Endothelial cell of umbilical vein (primary cell): ENCODE data around the gene NFATC4. TPM values are rescaled to one million over a fixed set of nuclear protein-coding genes. Genes with fewer than 3 reads are reported as not detected.

Source experiments
- BruUV-seq: library from RNA; stranded (reverse); fragments of 400-500 nt; replicated peaks from 2 replicates; lab custom pipeline; 2021; lab: Mats Ljungman, UMichigan
- CTCF ChIA-PET: fragments of 300-600, 350-600 bp; sonication (Branson Sonifier 250); formaldehyde crosslinking; loops from one replicate; lab custom pipeline; 2021; ENCODE audit warnings: antibody characterized with exemption, inconsistent platforms; lab: Charles Lee
- POLR2A ChIA-PET: fragments of 300-600, 350-600 bp; sonication (Branson Sonifier 250); formaldehyde crosslinking; loops from one replicate; lab custom pipeline; 2021; ENCODE audit warnings: antibody characterized with exemption, inconsistent platforms; lab: Charles Lee
- DNase-seq: peaks from one replicate; pipeline ENCODE4 v3.0.0-alpha.2; 2011; ENCODE audit warnings: low read depth, low spot score
- FAIRE-seq: peaks from 2 replicates; lab custom pipeline; 2011; peaks lifted over from hg19 to GRCh38; lab: Jason Lieb, UNC
- H2AFZ ChIP-seq: 2 replicates; pipeline ENCODE4 v1.6.0; 2012; ENCODE audit warnings: low read depth, low read length, control low read depth, inconsistent platforms
- H3K27ac ChIP-seq: 2 replicates; pipeline ENCODE4 v1.5.1; 2011; ENCODE audit warnings: low read depth, mild to moderate bottlenecking, control low read depth, low read length, moderate library complexity; ENCODE audit not compliant: insufficient read depth
- H3K27me3 ChIP-seq, 2 experiments: 2 replicates each; pipeline versions ENCODE4 v1.6.0 to v1.6.1; 2011; ENCODE audit warnings: low read length in 2 of 2, mixed read lengths in 1 of 2; ENCODE audit not compliant: control insufficient read depth in 2 of 2, insufficient read depth in 2 of 2
- H3K36me3 ChIP-seq, 2 experiments: 2 replicates in 1 of 2; 3 replicates in 1 of 2; pipeline ENCODE4 v1.5.1; 2011; ENCODE audit warnings: low read length in 2 of 2, mild to moderate bottlenecking in 1 of 2, moderate library complexity in 1 of 2; ENCODE audit not compliant: control insufficient read depth in 2 of 2, insufficient read depth in 2 of 2; ENCODE audit errors: extremely low read depth in 1 of 2
- H3K4me1 ChIP-seq: 3 replicates; pipeline ENCODE4 v1.5.1; 2011; ENCODE audit warnings: mild to moderate bottlenecking, low read length; ENCODE audit not compliant: control insufficient read depth, insufficient read depth; ENCODE audit errors: extremely low read depth
- H3K4me2 ChIP-seq: 2 replicates; pipeline ENCODE4 v1.6.1; 2011; ENCODE audit warnings: low read length, control low read depth, mixed read lengths; ENCODE audit not compliant: insufficient read depth
- H3K4me3 ChIP-seq, 3 experiments: fragments of 200-600 bp in 1 of 3; sonication (generic), shearing (Covaris generic) in 1 of 3; replicated peaks in 1 of 3; 2 replicates each; pipeline ENCODE4 v1.5.1; 2011 to 2016; ENCODE audit warnings: control low read depth in 3 of 3, low read length in 3 of 3, mild to moderate bottlenecking in 2 of 3, inconsistent platforms in 1 of 3, low read depth in 1 of 3, moderate library complexity in 1 of 3; ENCODE audit not compliant: insufficient read depth in 1 of 3
- H3K79me2 ChIP-seq: 2 replicates; pipeline ENCODE4 v1.6.0; 2012; ENCODE audit warnings: low read length, inconsistent platforms; ENCODE audit not compliant: control insufficient read depth, insufficient read depth
- H3K9ac ChIP-seq: replicated peaks from 2 replicates; pipeline ENCODE3; 2011; ENCODE audit warnings: low read length, control low read depth; ENCODE audit not compliant: insufficient read depth; ENCODE audit errors: extremely low read depth
- H3K9me1 ChIP-seq: replicated peaks from 3 replicates; pipeline ENCODE4 v1.6.0; 2011; ENCODE audit warnings: mild to moderate bottlenecking, low read length; ENCODE audit not compliant: control insufficient read depth, insufficient read depth; ENCODE audit errors: extremely low read depth
- H3K9me3 ChIP-seq: replicated peaks from 2 replicates; pipeline ENCODE4 v1.5.1; 2012; ENCODE audit warnings: low read length, inconsistent platforms; ENCODE audit not compliant: control insufficient read depth, insufficient read depth
- H4K20me1 ChIP-seq: replicated peaks from 2 replicates; pipeline ENCODE3; 2011; ENCODE audit warnings: mild to moderate bottlenecking, low read length; ENCODE audit not compliant: control insufficient read depth, insufficient read depth; ENCODE audit errors: extremely low read depth
- EZH2 ChIP-seq: IDR thresholded peaks from 2 replicates; pipeline ENCODE4 v1.6.1; 2012; ENCODE audit warnings: borderline replicate concordance, low read depth, mild to moderate bottlenecking, moderate library complexity, low read length, inconsistent platforms; ENCODE audit not compliant: severe bottlenecking
- FOS ChIP-seq: IDR thresholded peaks from 2 replicates; pipeline ENCODE4 v1.6.1; 2011; ENCODE audit warnings: mild to moderate bottlenecking, low read length, moderate library complexity, borderline replicate concordance; ENCODE audit not compliant: insufficient read depth
- GATA2 ChIP-seq: IDR thresholded peaks from 2 replicates; pipeline ENCODE4 v1.7.0; 2011; ENCODE audit warnings: low read depth, mild to moderate bottlenecking, moderate library complexity, mixed read lengths, low read length; ENCODE audit not compliant: insufficient read length, insufficient read depth
- JUN ChIP-seq: IDR thresholded peaks from 2 replicates; pipeline ENCODE4 v1.6.1; 2011; ENCODE audit warnings: borderline replicate concordance, low read depth; ENCODE audit not compliant: insufficient read length, insufficient read depth
- MAX ChIP-seq: IDR thresholded peaks from 2 replicates; pipeline ENCODE4 v1.6.1; 2011; ENCODE audit not compliant: insufficient read depth, insufficient read length
- MYC ChIP-seq: IDR thresholded peaks from one replicate; pipeline ENCODE4 v1.6.1; 2011; ENCODE audit warnings: mild to moderate bottlenecking, low read depth, low read length
- POLR2A ChIP-seq: IDR thresholded peaks from 2 replicates; pipeline ENCODE4 v1.6.1; 2012; ENCODE audit warnings: low read depth, mild to moderate bottlenecking, control low read depth, low read length
- POLR2AphosphoS5 ChIP-seq: IDR thresholded peaks from 2 replicates; pipeline ENCODE4 v1.6.1; 2012; ENCODE audit warnings: low read depth, mild to moderate bottlenecking, control low read depth, low read length, moderate library complexity; ENCODE audit not compliant: insufficient read depth
- dilution Hi-C: fragments of 300-500 bp; cut with MboI; formaldehyde crosslinking; loops from one replicate; pipeline ENCODE4 v1.15.0; 2019; ENCODE audit warnings: low sequenced_read_pairs; ENCODE audit not compliant: extremely low pct_ligation_motif_present
- intact Hi-C: fragments of 100-400 bp; cut with micrococcal nuclease; formaldehyde crosslinking; loops from one replicate; pipeline ENCODE4 v1.10.0; 2022
- polyA plus RNA-seq, 4 experiments: library from polyadenylated mRNA; depleted of rRNA in 3 of 4; stranded (reverse) in 3 of 4; unstranded in 1 of 4; fragments of >200 nt; gene quantifications; 2 replicates each; pipeline versions ENCODE4 v1.2.1 to v1.2.3, GENCODE V29; 2011 to 2012; ENCODE audit warnings: missing spikeins in 1 of 4
- total RNA-seq: library from RNA; stranded (reverse); gene quantifications from 2 replicates; pipeline ENCODE4 v1.2.3, GENCODE V29; 2021
- TF ChIP-seq, protein P1 (sequence below), 2 donors: IDR thresholded peaks; 1 replicate in 1 of 2; 2 replicates in 1 of 2; pipeline ENCODE4 v1.5.1; 2011; ENCODE audit warnings: low read length in 2 of 2, mild to moderate bottlenecking in 2 of 2, moderate library complexity in 2 of 2, control low read depth in 1 of 2, inconsistent platforms in 1 of 2, low read depth in 1 of 2; ENCODE audit not compliant: insufficient read depth in 1 of 2; ENCODE audit errors: extremely low read depth in 1 of 2

NFATC4 gene
- total and polyA plus RNA-seq, 2 donors (not counting 3 experiments of a cell fraction or from before 2014, with no cell fraction given), result 79.5 to 88.1 TPM

GRCh38 chr14:24389226-24389848 is 21.4 kb downstream of the NFATC4 start:
- ChIA-PET CTCF (interaction anchor here (0.9 to 2.8 kb wide), 8 partner anchors 10 to 56 kb away, joined by 3 to 11 read pairs (median 5); partner anchors contain the start of gene NYNRIN), POLR2A (interaction anchor here (0.6 kb wide), 1 partner anchor 1760 kb away, joined by 3 read pairs; no protein-coding TSS in a partner anchor)

More at GRCh38 chr14:24389226-24389848, 21.4 kb downstream of the NFATC4 start:
- BruUV-seq, result no TSS peak
- H3K4me1 ChIP-seq, result peaks cover 23% of the 10 kb centered on the region
- peak; percentile 89 for FAIRE-seq
- no peak for TF ChIP-seq GATA2
- no peak for TF ChIP-seq MYC
- no peak for TF ChIP-seq EZH2
- TF ChIP-seq JUN, result no peak
- no peak for TF ChIP-seq MAX
- no peak for TF ChIP-seq FOS
- no peak for TF ChIP-seq POLR2AphosphoS5
- TF ChIP-seq POLR2A, result no peak
- TF ChIP-seq, protein P1, sequence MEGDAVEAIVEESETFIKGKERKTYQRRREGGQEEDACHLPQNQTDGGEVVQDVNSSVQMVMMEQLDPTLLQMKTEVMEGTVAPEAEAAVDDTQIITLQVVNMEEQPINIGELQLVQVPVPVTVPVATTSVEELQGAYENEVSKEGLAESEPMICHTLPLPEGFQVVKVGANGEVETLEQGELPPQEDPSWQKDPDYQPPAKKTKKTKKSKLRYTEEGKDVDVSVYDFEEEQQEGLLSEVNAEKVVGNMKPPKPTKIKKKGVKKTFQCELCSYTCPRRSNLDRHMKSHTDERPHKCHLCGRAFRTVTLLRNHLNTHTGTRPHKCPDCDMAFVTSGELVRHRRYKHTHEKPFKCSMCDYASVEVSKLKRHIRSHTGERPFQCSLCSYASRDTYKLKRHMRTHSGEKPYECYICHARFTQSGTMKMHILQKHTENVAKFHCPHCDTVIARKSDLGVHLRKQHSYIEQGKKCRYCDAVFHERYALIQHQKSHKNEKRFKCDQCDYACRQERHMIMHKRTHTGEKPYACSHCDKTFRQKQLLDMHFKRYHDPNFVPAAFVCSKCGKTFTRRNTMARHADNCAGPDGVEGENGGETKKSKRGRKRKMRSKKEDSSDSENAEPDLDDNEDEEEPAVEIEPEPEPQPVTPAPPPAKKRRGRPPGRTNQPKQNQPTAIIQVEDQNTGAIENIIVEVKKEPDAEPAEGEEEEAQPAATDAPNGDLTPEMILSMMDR (IDR thresholded peaks at IDR 0.05; ENCODE audit: extremely low read depth in 1 of 2, insufficient read depth in 1 of 2, low read depth in 1 of 2, low read length in 2 of 2), result no peak
- no peaks in the 10 kb centered on the region for H3K79me2 ChIP-seq
- H2AFZ ChIP-seq, result peak overlapping the region; percentile 16
- H4K20me1 ChIP-seq, result no peaks in the 10 kb centered on the region
- H3K9me3 ChIP-seq, result no peaks in the 10 kb centered on the region
- H3K9ac ChIP-seq, result no peak overlapping the region
- H3K27me3 ChIP-seq, result peaks cover 0 to 11% of the 10 kb centered on the region in 2 experiments
- no peaks in the 10 kb centered on the region for H3K36me3 ChIP-seq
- intact Hi-C loops, result loop anchor here (2.0 kb wide), 1 partner anchor 55 kb away; the partner anchor contains the start of gene ADCY4
- no peak overlapping the region for H3K4me3 ChIP-seq
- dilution Hi-C loops, result no loop called here
- H3K4me2 ChIP-seq, result no peak overlapping the region
- H3K27ac ChIP-seq, result no peak overlapping the region
- peak; percentile 67 for DNase-seq
- no peaks in the 10 kb centered on the region for H3K9me1 ChIP-seq
